SIG-M5 treated with dmso at 0.1 percent for 504 hours (cell line): ENCODE results near the gene UGT2B28.
"Not testable (repeated sequence)": the region's sequence is repeated elsewhere in the genome, so short reads cannot be mapped to it uniquely, and the experiment has no call there.

Experiments
- DNase-seq: peaks from one replicate; lab custom pipeline; 2025; ENCODE audit not compliant: unreplicated experiment; lab: John Stamatoyannopoulos, UW

The UGT2B28 gene

GRCh38 chr4:69280081-69280480 is at the start of gene UGT2B28:
UGT2B28 (plus strand) TSS chr4:69280475; CDS start chr4:69280501, 26 bp downstream.
- DNase-seq, result not testable (repeated sequence)

- DNase-seq, result no peak
Measured at GRCh38 chr4:69239092-69239491, 41.2 kb upstream of the UGT2B28 start.

GRCh38 chr4:69239557-69240168 is 40.6 kb upstream of the UGT2B28 start:
- DNase-seq, result no peak

- DNase-seq, result not testable (repeated sequence)
Measured at GRCh38 chr4:69240787-69241186, 39.5 kb upstream of the UGT2B28 start.

- not testable (repeated sequence) for DNase-seq
Measured at GRCh38 chr4:69241746-69242145, 38.5 kb upstream of the UGT2B28 start.

- not testable (repeated sequence) for DNase-seq
Measured at GRCh38 chr4:69242562-69243240, 37.6 kb upstream of the UGT2B28 start.

GRCh38 chr4:69250884-69251283 is 29.4 kb upstream of the UGT2B28 start:
- not testable (repeated sequence) for DNase-seq

- not testable (repeated sequence) for DNase-seq
Measured at GRCh38 chr4:69253147-69253772, 27.0 kb upstream of the UGT2B28 start.

- DNase-seq, result not testable (repeated sequence)
Measured at GRCh38 chr4:69268612-69269011, 11.7 kb upstream of the UGT2B28 start.

GRCh38 chr4:69296356-69296755 is 16.1 kb downstream of the UGT2B28 start:
- not testable (repeated sequence) for DNase-seq

GRCh38 chr4:69308426-69309033 is 28.3 kb downstream of the UGT2B28 start:
- not testable (repeated sequence) for DNase-seq

- DNase-seq, result not testable (repeated sequence)
Measured at GRCh38 chr4:69309549-69310076, 29.3 kb downstream of the UGT2B28 start.

- DNase-seq, result not testable (repeated sequence)
Measured at GRCh38 chr4:69310262-69310661, 30.0 kb downstream of the UGT2B28 start.

GRCh38 chr4:69317669-69318298 is 37.5 kb downstream of the UGT2B28 start:
- DNase-seq, result not testable (repeated sequence)

- no peak for DNase-seq
Measured at GRCh38 chr4:69321153-69321729, 41.0 kb downstream of the UGT2B28 start.

GRCh38 chr4:69322055-69322454 is 41.8 kb downstream of the UGT2B28 start:
- no peak for DNase-seq

GRCh38 chr4:69323284-69323683 is 43.0 kb downstream of the UGT2B28 start:
- DNase-seq, result no peak

GRCh38 chr4:69330345-69331047 is 50.2 kb downstream of the UGT2B28 start:
- DNase-seq, result no peak

GRCh38 chr4:69331304-69331703 is 51.0 kb downstream of the UGT2B28 start:
- DNase-seq, result not testable (repeated sequence)

- DNase-seq, result not testable (repeated sequence)
Measured at GRCh38 chr4:69335485-69335884, 55.2 kb downstream of the UGT2B28 start.
